ENCODE measurements around the gene MEP1A.
"Not testable (repeated sequence)": the region's sequence is repeated elsewhere in the genome, so short reads cannot be mapped to it uniquely, and the experiment has no call there.

MEP1A gene, protein sequence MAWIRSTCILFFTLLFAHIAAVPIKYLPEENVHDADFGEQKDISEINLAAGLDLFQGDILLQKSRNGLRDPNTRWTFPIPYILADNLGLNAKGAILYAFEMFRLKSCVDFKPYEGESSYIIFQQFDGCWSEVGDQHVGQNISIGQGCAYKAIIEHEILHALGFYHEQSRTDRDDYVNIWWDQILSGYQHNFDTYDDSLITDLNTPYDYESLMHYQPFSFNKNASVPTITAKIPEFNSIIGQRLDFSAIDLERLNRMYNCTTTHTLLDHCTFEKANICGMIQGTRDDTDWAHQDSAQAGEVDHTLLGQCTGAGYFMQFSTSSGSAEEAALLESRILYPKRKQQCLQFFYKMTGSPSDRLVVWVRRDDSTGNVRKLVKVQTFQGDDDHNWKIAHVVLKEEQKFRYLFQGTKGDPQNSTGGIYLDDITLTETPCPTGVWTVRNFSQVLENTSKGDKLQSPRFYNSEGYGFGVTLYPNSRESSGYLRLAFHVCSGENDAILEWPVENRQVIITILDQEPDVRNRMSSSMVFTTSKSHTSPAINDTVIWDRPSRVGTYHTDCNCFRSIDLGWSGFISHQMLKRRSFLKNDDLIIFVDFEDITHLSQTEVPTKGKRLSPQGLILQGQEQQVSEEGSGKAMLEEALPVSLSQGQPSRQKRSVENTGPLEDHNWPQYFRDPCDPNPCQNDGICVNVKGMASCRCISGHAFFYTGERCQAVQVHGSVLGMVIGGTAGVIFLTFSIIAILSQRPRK

DNA sequence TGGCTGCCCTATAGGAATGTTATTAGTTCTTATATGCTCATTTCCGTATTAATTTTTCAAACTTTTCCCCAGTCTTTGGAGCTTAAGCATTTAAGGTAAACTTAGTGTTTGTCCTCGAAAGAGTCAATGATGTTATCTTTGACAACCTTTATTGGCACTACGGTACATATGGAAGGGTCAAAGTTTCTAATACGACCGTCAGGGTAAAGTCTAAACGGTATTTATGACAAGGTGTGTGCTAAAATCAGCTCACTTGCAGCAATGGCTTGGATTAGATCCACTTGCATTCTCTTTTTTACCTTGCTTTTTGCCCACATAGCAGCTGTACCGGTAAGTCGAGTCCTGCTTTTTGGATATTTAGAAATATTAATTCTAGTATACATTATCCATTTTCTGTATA is at the start of gene MEP1A:
Gene MEP1A, plus strand, starts transcription at position 252 of the 400 bp plus-strand sequence. Its CDS starts 10 bp downstream, at position 262.
- DNase-seq (ENCODE audit: low spot score), result no peak

DNA sequence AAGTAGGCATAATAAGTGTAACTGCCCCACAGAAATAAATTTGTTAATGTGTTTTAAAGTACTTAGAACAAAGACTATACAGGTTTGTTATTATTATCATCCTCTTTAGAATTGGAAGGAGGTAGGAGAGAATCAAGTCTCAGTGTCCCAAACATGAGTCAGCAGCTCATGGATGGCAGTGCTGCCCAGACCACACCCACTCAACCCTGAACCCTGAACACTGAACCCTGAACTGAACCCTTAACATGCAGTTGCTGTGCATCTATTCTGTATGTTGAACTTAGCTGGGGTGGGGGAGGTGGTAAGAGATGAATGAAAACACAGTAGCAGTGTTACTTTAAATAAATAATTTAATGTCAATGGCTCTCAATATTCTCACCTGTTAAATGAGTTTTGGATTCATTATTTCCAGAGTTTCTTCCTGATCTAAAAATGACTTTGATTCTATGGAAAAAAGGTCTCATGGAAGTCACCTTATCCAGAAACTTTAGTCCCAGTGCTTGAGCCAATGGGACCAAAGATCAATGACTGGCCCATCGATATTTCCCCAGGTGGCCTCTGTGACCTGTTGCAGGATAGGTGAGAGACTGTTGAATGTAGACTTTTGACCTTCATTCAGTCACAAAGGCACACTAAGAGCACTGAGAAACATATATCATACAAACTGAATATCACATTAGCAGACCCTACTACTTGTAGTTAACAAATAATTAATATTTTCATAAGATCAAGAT is 49.6 kb upstream of the MEP1A start:
- no peak for DNase-seq (ENCODE audit: low spot score)

DNA sequence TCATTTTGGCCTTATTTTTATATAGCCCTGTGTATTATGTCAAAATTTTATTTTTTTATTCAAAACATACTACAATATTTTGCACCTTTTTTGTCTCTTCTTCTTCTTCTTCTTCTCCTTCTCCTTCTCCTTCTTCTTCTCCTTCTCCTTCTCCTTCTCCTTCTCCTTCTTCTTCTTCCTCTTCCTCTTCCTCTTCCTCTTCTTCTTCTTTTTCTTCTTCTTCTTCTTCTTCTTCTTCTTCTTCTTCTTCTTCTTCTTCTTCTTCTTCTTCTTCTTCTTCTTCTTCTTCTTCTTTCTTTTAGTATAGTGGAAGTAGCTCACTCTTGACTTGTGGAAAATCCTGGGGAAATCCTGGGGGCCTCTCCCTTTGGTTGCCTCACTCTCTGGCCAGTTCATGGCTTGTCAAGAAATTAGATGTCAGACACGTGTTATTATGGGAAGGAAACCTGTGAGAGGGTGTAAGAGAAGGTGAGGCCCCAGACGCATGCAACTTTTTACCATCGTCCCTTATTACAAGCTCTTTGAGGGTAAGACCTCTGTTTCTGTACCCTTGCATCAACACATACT is 48.9 kb upstream of the MEP1A start:
- not testable (repeated sequence) for DNase-seq (ENCODE audit: low spot score)

DNA sequence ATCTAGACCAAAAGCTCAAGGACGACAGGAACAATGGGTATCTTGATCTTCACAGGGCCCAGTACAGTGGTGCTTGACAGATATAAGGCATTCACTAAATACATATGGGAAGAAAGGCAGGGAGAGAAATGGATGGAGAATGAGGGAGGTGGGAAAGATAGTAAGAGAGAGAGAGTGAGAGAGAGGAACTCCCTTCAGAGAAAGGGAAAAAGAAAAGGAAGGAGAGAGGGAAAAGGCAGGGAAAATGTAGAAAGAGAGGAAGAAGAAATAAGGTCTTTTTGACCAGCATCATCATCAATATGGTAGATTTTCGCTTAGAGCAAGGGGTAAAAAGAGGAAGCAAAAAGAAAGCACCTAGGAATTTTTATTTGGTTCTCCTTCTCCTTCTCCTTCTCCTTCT is 47.2 kb upstream of the MEP1A start:
- no peak for DNase-seq (ENCODE audit: low spot score)

DNA sequence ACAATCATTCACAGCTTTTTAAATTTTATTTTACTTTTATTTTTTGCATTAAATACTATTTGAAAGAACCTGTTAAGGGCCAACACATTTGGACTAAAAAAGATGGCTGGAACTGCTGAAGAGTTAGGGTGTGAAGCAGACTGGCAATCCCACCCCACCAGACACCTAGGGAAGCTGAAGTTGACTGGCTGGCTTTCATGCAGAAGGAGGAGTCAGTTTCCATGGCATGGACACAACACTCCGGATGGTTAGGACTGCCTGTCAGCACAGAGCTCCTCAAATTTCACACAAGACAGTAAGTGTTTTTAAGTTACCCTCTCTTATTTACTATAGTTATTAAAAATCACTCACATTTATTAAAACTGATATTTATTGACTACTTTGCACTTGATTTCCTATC is 46.5 kb upstream of the MEP1A start, which contains the start of gene ANKRD66:
Gene ANKRD66, plus strand, starts transcription at position 238 of the 400 bp plus-strand sequence. CDS start 5,016 bp downstream, outside the sequence.
- DNase-seq (ENCODE audit: low spot score), result no peak

DNA sequence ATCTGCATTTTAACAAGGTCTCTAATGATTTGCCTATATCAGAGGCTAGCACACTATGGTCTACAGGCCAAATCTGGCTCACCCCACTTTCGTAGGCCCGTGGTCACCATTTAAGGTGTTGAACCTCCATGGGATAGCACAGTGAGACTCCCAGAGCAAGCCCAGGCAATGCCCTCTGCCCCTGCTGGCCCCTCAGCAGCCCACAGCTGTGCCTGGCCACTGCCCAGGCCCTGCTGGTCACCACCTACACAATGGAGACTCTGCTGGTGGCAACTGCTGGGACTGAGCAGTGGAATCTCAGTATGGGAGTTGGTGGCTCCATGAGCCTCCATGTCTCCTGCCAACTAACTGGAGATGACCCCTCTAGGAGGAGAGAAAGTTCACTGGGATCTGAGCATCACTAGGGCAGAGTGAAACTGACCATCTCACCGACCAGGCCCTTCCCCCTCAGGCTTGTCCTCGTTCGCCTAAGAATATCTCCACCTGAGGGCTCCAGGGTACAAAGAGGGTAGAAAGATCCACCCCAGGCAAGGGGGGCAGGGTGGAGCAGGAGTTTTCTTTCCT is 44.2 kb upstream of the MEP1A start:
- DNase-seq (ENCODE audit: low spot score), result no peak

DNA sequence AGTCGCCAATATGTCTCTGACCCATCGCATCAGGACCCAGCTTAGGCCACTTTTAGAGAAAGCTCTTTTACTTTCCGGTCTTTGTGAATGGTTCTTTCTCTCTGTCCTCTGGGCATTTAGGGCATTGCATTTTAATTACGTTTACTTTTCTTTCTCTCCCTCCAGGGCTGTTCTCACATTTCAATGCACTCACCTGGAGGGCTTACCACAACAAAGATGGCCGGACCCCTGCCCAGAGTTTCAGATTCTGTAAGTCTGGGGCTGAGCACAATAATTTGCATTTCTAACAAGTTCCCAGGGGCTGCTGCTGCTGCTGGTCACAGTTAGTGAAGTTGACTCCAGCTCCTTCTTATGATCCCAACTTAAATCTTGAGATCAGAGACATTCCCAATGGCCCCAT is 43.5 kb upstream of the MEP1A start:
- no peak for DNase-seq (ENCODE audit: low spot score)

DNA sequence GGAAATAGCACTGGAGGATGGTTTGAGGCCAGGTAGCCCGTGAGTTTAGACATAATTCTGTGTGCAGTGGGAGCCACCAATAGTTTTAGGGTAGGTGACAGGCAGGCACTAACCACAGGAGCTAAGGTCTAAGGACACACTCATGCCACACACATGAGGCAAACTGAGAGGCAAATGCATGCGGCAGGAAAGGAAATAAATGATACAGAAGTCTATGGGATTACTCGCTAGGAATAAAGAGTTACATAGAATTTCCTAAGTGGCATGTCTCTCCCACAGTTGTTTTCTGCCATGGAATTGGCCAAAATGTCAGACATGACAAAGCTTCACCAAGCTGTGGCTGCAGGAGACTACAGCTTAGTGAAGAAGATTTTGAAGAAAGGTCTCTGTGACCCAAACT is 41.5 kb upstream of the MEP1A start:
- no peak for DNase-seq (ENCODE audit: low spot score)

DNA sequence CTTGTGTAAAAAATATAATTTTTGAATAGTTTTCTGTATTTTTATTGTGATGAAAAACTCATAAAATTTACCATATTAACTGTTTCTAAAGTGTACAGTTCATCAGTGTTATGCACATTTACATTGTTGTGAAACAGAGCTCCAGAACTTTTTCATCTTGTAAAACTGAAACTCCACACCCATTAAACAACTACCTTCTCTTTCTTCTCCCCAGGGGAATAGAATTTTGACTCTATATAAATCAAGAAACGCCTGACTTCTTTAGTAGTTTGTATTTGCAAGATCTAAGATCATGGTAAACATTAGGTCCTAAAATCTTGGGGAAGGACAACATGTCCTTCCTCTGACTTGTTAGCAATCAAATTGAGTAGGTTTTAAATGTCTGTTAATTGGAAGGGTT is 37.3 kb upstream of the MEP1A start:
- DNase-seq (ENCODE audit: low spot score), result no peak

DNA sequence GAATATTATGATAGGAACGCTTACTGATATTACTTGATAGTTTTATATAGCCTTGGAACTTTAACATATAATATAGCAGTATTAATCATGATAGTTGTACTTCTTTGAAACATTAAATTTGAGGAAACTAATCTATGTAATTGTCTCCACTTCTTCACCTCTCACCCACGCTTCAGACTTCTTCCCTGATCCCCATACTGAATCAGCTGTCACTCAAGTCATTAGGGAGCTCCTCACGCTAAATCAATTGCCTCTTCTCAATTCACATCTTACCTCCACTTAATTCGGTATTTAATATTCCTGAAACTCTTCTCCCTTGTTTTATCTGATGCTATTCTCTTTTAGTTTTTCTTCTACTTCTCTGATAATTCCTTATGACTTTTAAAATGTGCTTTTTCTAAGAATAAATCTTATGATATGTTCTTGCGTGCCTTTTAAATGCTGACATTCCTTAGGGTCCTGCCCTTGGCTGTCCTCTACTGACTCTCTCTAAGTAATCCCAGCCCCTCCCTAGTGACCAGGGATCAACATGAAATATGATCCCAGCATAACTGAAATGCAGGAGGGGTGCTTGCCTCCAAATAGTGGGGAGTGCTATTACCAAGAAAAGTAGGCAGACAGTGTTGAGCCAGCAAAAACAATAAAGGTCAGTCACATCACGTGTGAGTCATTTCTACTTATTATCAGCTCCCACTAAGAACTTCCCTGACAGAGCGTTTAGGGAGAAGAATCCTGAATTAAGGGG is 36.5 kb upstream of the MEP1A start:
- DNase-seq (ENCODE audit: low spot score), result no peak

DNA sequence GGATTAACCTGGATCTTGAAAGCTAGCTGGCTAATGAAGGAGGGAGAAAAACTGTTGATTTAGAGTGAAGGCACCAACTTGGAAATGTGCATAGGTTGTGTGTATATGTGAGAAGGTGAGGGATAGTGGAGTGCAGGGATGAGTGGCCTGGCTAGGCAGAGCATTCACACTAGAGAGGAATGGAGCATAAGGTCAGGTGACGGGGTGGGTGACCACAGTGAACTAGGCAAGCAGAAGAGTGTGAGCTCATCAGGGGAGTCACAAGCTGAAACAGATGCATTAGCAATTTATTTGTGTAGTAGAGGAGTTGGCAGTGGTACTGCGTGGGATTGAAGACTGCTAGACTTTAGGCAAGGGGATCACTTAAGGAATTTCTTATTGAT is 36.0 kb upstream of the MEP1A start:
- no peak for DNase-seq (ENCODE audit: low spot score)

DNA sequence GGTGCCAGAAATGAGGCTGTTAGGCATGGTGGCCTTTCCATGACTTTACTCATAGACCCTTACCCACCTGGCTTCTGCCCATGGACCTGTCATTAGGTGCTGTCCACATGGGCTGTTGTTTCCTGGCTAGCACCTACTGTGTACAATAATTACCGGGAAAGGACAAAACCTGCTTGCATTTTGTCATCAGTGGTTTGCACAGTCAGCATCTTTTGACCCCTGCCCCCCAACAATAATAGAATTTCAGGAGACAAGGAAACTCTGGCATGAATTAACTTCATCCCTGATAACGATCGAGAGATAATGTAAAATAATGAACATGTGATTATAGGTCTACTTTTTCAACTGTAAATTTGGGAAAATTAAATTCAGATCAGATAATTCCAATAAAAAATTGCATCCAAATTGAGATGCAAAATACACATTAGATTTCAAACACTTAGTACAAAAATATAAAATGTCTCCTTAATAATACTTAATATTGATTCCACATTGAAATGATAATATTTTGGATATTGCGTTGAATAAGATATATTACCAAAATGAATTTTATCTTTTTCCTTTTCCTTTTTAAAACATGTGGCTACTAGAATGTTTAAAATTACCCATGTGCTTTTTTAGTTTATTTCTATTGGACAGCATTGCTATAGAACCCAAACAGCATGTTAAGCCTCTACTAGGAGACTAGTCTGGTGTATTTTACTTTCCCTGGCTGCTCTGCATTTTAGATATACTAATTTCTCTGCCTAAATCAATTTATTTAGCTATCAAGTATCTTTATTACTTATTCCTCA is 34.0 kb upstream of the MEP1A start:
- no peak for DNase-seq (ENCODE audit: low spot score)

DNA sequence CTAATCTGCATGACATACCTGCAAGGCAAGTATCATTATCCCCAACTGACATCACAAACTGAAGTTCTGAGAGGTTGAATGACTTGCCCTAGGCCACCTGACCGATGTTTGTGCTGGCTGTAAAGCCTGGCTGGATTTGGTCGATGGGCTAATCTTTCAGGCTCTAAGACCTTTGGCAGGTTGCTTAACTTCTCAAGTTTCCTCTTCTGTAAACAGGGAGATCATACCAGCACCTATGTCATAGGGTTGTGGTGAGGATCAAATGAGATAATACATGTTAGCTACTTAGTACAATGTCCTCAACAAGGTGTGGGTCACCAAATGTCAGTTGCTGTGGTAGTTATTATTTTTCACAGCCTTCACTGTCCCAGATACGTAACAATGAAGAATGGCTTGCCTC is 32.3 kb upstream of the MEP1A start:
- DNase-seq (ENCODE audit: low spot score), result no peak

DNA sequence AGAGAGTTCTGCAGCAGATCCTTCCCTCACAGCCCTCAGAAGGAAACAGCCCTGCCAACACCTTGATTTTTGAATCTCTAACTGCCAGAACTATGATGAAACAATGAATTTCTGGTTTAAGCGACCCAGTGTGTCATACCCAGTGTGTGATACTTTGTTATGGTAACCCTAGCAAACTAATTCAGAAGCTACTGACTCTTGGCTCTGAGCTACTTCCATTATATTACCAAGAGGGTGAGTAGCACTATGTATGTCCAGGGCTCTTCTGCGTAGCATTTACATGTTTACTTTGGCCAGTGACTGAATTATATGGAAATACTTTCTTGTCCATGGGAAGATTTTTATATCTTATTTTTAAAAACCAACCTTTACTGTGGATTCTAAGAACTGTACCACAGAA is 29.7 kb upstream of the MEP1A start:
- no peak for DNase-seq (ENCODE audit: low spot score)

DNA sequence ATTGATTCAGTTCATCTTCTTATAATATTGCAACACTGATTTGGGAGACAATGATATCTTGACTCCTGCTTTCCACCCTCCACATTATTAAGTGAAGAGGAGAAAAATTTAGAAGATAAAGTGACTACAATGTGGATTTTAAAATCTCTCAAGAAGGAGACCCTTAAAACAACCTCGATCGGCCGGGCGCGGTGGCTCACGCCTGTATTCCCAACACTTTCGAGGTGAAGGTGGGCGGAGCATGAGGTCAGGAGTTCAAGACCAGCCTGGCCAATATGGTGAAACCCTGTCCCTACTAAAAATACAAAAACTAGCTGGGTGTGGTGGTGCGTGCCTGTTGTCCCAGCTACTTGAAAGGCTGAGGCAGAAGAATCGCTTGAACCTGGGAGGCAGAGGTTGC is 28.9 kb upstream of the MEP1A start:
- not testable (repeated sequence) for DNase-seq (ENCODE audit: low spot score)

DNA sequence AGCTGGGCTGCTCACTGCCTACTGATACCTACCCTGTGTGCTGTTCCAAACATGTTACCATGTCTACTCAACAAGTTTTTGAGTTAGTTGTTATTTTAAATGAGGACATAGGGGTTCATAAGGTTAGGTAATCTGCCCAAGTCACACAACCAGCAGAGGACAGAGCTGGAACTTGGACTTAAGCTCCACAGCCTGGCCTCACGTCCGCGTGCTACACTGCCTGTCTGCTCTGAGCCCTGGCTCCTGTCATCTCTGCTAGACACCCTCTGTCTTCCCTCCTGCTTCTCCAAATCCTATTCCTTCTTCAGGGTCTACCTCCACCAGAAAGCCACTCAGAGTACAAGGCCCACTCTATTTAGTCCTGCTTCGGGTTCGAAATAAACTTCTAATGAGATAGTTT is 28.2 kb upstream of the MEP1A start:
- DNase-seq (ENCODE audit: low spot score), result no peak

DNA sequence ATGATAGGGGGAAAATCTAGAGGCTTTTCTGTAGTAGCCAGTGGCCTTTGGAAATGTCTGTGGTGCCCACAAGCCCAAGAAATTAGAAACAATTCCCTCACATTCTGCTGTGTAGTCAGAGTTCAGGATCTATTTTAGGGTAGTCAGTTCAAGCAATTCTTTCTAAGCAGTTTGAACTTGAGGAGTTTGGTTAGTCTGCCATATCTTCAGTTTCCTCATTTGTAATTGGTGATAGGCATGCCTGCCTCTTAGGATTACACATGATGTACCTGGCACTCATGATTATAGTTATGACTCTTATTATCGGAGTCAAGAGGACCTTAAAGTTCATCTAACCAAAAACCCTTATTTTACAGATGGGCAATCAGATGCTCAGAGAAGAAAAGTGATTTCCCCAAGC is 21.2 kb upstream of the MEP1A start:
- no peak for DNase-seq (ENCODE audit: low spot score)

DNA sequence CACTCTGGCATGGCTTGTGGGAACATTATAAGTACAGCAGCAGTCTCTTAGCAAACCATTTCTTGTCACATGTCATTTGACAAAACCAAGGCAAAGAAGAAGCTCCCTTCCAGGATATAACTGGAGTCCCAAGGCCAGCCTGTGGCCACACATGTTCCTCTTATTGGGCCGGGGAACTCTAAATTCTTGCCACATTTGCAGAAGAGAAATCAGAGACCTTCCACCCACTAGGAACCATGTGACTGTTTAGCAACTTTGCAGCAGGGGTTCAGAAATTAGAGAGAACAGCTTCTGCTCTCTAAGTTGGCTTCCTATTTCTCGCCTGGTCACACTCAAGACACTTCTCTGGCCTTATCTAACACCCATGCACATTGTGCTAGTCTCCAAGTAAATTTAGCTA is 20.4 kb upstream of the MEP1A start:
- no peak for DNase-seq (ENCODE audit: low spot score)

DNA sequence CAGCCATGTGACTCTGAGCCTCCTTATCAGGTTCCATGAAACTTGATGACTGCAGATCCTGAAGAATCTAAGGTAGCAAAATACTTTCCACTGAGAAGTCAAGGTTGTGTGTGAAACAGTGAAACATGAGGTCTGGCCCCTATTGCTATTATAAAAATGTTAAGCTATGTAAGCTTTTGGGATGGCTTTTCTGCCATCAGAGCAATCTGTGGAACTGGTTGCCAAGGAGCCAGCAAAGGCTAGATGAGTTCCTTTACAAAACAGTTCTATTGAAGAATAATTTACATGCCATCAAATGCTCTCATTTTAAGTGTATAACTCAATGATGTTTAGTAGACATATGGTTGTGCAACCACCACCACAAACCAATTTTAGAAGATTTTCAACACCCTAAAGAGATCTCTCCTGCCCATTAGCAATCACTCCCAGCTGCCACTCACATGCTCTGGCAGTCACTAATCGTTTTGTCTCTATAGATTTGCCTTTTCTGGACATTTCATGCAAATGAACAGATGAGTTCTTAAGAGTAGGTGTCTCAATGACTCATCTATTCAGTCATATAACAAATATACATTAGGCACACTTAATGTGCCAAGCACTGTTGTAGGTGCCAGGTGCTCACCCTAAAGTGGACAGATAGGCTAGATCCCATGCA is 19.9 kb upstream of the MEP1A start:
- DNase-seq (ENCODE audit: low spot score), result no peak

DNA sequence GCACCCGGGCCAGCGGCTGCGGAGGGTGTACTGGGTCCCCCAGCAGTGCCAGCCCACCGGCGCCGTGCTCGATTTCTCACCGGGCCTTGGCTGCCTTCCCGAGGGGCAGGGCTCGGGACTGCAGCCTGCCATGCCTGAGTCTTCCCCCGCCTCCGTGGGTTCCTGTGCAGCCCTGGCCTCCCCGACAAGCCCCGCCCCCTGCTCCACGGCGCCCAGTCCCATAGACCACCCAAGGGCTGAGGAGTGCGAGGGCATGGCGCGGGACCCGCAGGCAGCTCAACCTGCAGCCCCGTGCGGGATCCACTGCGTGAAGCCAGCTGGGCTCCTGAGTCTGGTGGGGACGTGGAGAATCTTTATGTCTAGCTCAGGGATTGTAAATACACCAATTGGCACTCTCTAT is 18.5 kb upstream of the MEP1A start:
- not testable (repeated sequence) for DNase-seq (ENCODE audit: low spot score)

Measured in GM03348 (cell line).